Head of caudate nucleus (tissue), 42 donors: ENCODE measurements around the gene AUTS2.
A peak's percentile ranks its signal among the peaks of the same experiment; 100 is the strongest.
"Not testable (repeated sequence)": the region's sequence is repeated elsewhere in the genome, so short reads cannot be mapped to it uniquely, and the experiment has no call there.

ENCODE experiments used
- DNase-seq, 42 donors: peaks; one replicate each; pipeline versions ENCODE4 v3.0.0 to v3.0.0-alpha.2; 2020 to 2021; ENCODE audit warnings: mixed read lengths in 7 of 42
- intact Hi-C: fragments of 100-400 bp; cut with DNase I; formaldehyde crosslinking; loops from one replicate; pipeline ENCODE4 v1.15.0; 2022

Gene AUTS2

GRCh38 chr7:69764147-69764546 is 165.9 kb downstream of the AUTS2 start:
- intact Hi-C loops, result no loop called here
- no peak for DNase-seq

GRCh38 chr7:69764681-69765080 is 166.4 kb downstream of the AUTS2 start:
- intact Hi-C loops, result no loop called here
- DNase-seq, result no peak

- no peak for DNase-seq
- intact Hi-C loops, result no loop called here
Measured at GRCh38 chr7:69765879-69766278, 167.6 kb downstream of the AUTS2 start.

- DNase-seq, result no peak
- intact Hi-C loops, result no loop called here
Measured at GRCh38 chr7:69768986-69769595, 170.8 kb downstream of the AUTS2 start.

GRCh38 chr7:69769826-69770225 is 171.6 kb downstream of the AUTS2 start:
- no peak for DNase-seq
- intact Hi-C loops, result no loop called here

- intact Hi-C loops, result no loop called here
- DNase-seq, result no peak
Measured at GRCh38 chr7:69770613-69771012, 172.3 kb downstream of the AUTS2 start.

GRCh38 chr7:69772718-69773436 is 174.6 kb downstream of the AUTS2 start:
- DNase-seq, result no peak
- intact Hi-C loops, result no loop called here

- intact Hi-C loops, result no loop called here
- no peak for DNase-seq
Measured at GRCh38 chr7:69773535-69774225, 175.4 kb downstream of the AUTS2 start.

- no peak for DNase-seq
- intact Hi-C loops, result no loop called here
Measured at GRCh38 chr7:69775231-69775771, 177.0 kb downstream of the AUTS2 start.

GRCh38 chr7:69776611-69777010 is 178.3 kb downstream of the AUTS2 start:
- no peak for DNase-seq
- intact Hi-C loops, result no loop called here

GRCh38 chr7:69778138-69778537 is 179.9 kb downstream of the AUTS2 start:
- no peak for DNase-seq
- intact Hi-C loops, result no loop called here

GRCh38 chr7:69780379-69780778 is 182.1 kb downstream of the AUTS2 start:
- intact Hi-C loops, result no loop called here
- no peak for DNase-seq

- intact Hi-C loops, result no loop called here
- peak in 4 of 42 donors; percentile 6 to 55 (median 18) for DNase-seq
Measured at GRCh38 chr7:69781412-69781846, 183.2 kb downstream of the AUTS2 start.

- DNase-seq, result peak in 32 of 42 donors; percentile 15 to 80 (median 43)
- intact Hi-C loops, result no loop called here
Measured at GRCh38 chr7:69782917-69783684, 184.8 kb downstream of the AUTS2 start.

GRCh38 chr7:69786130-69786529 is 187.9 kb downstream of the AUTS2 start:
- intact Hi-C loops, DNase-seq: not testable (repeated sequence)

GRCh38 chr7:69786730-69787395 is 188.6 kb downstream of the AUTS2 start:
- intact Hi-C loops, result no loop called here
- no peak for DNase-seq

- no peak for DNase-seq
- intact Hi-C loops, result no loop called here
Measured at GRCh38 chr7:69787736-69788431, 189.6 kb downstream of the AUTS2 start.

GRCh38 chr7:69789563-69789962 is 191.3 kb downstream of the AUTS2 start:
- intact Hi-C loops, result no loop called here
- DNase-seq, result no peak
